MM.1S (cell line): ENCODE results near the gene FRMD4B.

Experiments
- DNase-seq: peaks from one replicate; pipeline ENCODE4 v3.0.0-alpha.2; 2015
- H2AFZ ChIP-seq: fragments of 300-600 bp; sonication (generic); 2 replicates; pipeline ENCODE4 v1.6.0; 2016; ENCODE audit warnings: antibody characterized with exemption, low read length
- H3F3A ChIP-seq: fragments of 300-600 bp; sonication (generic); 2 replicates; pipeline ENCODE4 v1.6.1; 2016; ENCODE audit warnings: mild to moderate bottlenecking, antibody characterized with exemption, low read length, moderate library complexity, mixed read lengths; ENCODE audit not compliant: insufficient read depth
- H3K27ac ChIP-seq: fragments of 300-600 bp; sonication (generic); 2 replicates; pipeline ENCODE4 v1.5.1; 2016; ENCODE audit warnings: mild to moderate bottlenecking, low read length
- H3K27me3 ChIP-seq: fragments of 300-600 bp; sonication (generic); replicated peaks from 2 replicates; pipeline ENCODE4 v1.6.0; 2016; ENCODE audit warnings: low read length; ENCODE audit not compliant: insufficient read depth
- H3K36me3 ChIP-seq: fragments of 300-600 bp; sonication (generic); replicated peaks from 2 replicates; pipeline ENCODE4 v1.6.1; 2016; ENCODE audit warnings: mild to moderate bottlenecking, low read length, mixed read lengths; ENCODE audit not compliant: insufficient read depth
- H3K4me1 ChIP-seq: fragments of 300-600 bp; sonication (generic); 2 replicates; pipeline ENCODE4 v1.6.1; 2016; ENCODE audit warnings: low read length, mixed read lengths
- H3K4me2 ChIP-seq: fragments of 300-600 bp; sonication (generic); 2 replicates; pipeline ENCODE4 v1.6.0; 2016; ENCODE audit warnings: low read depth, low read length
- H3K4me3 ChIP-seq: fragments of 300-600 bp; sonication (generic); 2 replicates; pipeline ENCODE4 v1.5.1; 2016; ENCODE audit warnings: low read length, mixed read lengths
- H3K79me2 ChIP-seq: fragments of 300-600 bp; sonication (generic); 2 replicates; pipeline ENCODE4 v1.6.1; 2016; ENCODE audit warnings: mixed run types, low read length, mixed read lengths
- H3K9ac ChIP-seq: fragments of 300-600 bp; sonication (generic); 2 replicates; pipeline ENCODE4 v1.6.1; 2016; ENCODE audit warnings: low read length, mixed read lengths
- H3K9me2 ChIP-seq: fragments of 300-600 bp; sonication (generic); replicated peaks from 2 replicates; pipeline ENCODE4 v1.6.1; 2016; ENCODE audit warnings: mild to moderate bottlenecking, low read length, mixed read lengths; ENCODE audit not compliant: insufficient read depth
- H3K9me3 ChIP-seq: fragments of 300-600 bp; sonication (generic); replicated peaks from 2 replicates; pipeline ENCODE4 v1.6.1; 2016; ENCODE audit warnings: mild to moderate bottlenecking, low read length, mixed read lengths; ENCODE audit not compliant: insufficient read depth
- H4K20me1 ChIP-seq: fragments of 300-600 bp; sonication (generic); 2 replicates; pipeline ENCODE4 v1.6.1; 2016; ENCODE audit warnings: mild to moderate bottlenecking, low read length, moderate library complexity, mixed read lengths; ENCODE audit not compliant: insufficient read depth
- CTCF ChIP-seq: fragments of 300-600 bp; sonication (generic); IDR thresholded peaks from 2 replicates; pipeline ENCODE4 v1.5.1; 2016; ENCODE audit warnings: antibody characterized with exemption, low read length, mixed read lengths
- EZH2 ChIP-seq: fragments of 300-600 bp; sonication (generic); optimal IDR thresholded peaks from 2 replicates; pipeline ENCODE3; 2017; ENCODE audit warnings: low read depth, mild to moderate bottlenecking, antibody characterized with exemption, low read length, mixed read lengths
- EZH2phosphoT487 ChIP-seq: fragments of 300-600 bp; sonication (generic); IDR thresholded peaks from 2 replicates; pipeline ENCODE4 v1.6.1; 2018; ENCODE audit warnings: antibody characterized with exemption, low read length

The FRMD4B gene

GRCh38 chr3:69379661-69380060, 6.2 kb downstream of the FRMD4B start:
- Histone ChIP-seq H3F3A (no peaks in the 10 kb centered on the region), H3K4me3 (no peak overlapping the region), H3K9ac (no peak overlapping the region), H3K9me3 (no peaks in the 10 kb centered on the region), H3K27me3 (no peaks in the 10 kb centered on the region), H3K27ac (no peak overlapping the region), H3K79me2 (no peaks in the 10 kb centered on the region), H3K9me2 (no peaks in the 10 kb centered on the region), H3K36me3 (no peaks in the 10 kb centered on the region), H3K4me1 (no peaks in the 10 kb centered on the region), H2AFZ (no peak overlapping the region), H4K20me1 (no peaks in the 10 kb centered on the region), H3K4me2 (no peak overlapping the region)
- no peak for TF ChIP-seq EZH2phosphoT487
- TF ChIP-seq EZH2 = no peak
- TF ChIP-seq CTCF = no peak
- no peak for DNase-seq

- no peaks in the 10 kb centered on the region for H3K27me3 ChIP-seq
- H4K20me1 ChIP-seq = no peaks in the 10 kb centered on the region
- no peaks in the 10 kb centered on the region for H3F3A ChIP-seq
- DNase-seq = no peak
- no peaks in the 10 kb centered on the region for H3K79me2 ChIP-seq
- TF ChIP-seq EZH2phosphoT487 = no peak
- no peak for TF ChIP-seq EZH2
- TF ChIP-seq CTCF = no peak
- no peak overlapping the region for H3K9ac ChIP-seq
- no peaks in the 10 kb centered on the region for H3K4me1 ChIP-seq
- H3K4me2 ChIP-seq = no peak overlapping the region
- H3K27ac ChIP-seq = no peak overlapping the region
- H3K4me3 ChIP-seq = no peak overlapping the region
- H3K9me3 ChIP-seq = no peaks in the 10 kb centered on the region
- H3K9me2 ChIP-seq = no peaks in the 10 kb centered on the region
- H3K36me3 ChIP-seq = no peaks in the 10 kb centered on the region
- H2AFZ ChIP-seq = no peak overlapping the region
These were observed 7.6 kb downstream of the FRMD4B start for GRCh38 chr3:69378112-69378802.

GRCh38 chr3:69377262-69377661, 8.6 kb downstream of the FRMD4B start:
- no peak overlapping the region for H3K27ac ChIP-seq
- H4K20me1 ChIP-seq = no peaks in the 10 kb centered on the region
- TF ChIP-seq EZH2 = no peak
- no peak for TF ChIP-seq CTCF
- TF ChIP-seq EZH2phosphoT487 = no peak
- H3K4me2 ChIP-seq = no peak overlapping the region
- no peak overlapping the region for H3K9ac ChIP-seq
- no peaks in the 10 kb centered on the region for H3K9me2 ChIP-seq
- no peaks in the 10 kb centered on the region for H3F3A ChIP-seq
- H3K4me1 ChIP-seq = no peaks in the 10 kb centered on the region
- H3K4me3 ChIP-seq = no peak overlapping the region
- DNase-seq = no peak
- no peak overlapping the region for H2AFZ ChIP-seq
- no peaks in the 10 kb centered on the region for H3K9me3 ChIP-seq
- no peaks in the 10 kb centered on the region for H3K36me3 ChIP-seq
- H3K27me3 ChIP-seq = no peaks in the 10 kb centered on the region
- no peaks in the 10 kb centered on the region for H3K79me2 ChIP-seq
